Naive thymus-derived CD8-positive, alpha-beta T cell (primary cell): Measurements from ENCODE around the gene JUN. TPM values are rescaled to one million over a fixed set of nuclear protein-coding genes. Genes with fewer than 3 reads are reported as not detected.

ENCODE experiments used
- polyA plus RNA-seq, 3 donors: library from polyadenylated mRNA; unstranded; fragments of 300-500 nt; fragmentation: Illumina TruSeq; gene quantifications; one replicate each; pipeline ENCODE4 v1.2.3, GENCODE V29; 2021
- total RNA-seq, 8 experiments: library from RNA in 2 of 8; stranded (reverse) in 2 of 8; gene quantifications; one replicate each; pipeline ENCODE4 v1.2.3 and lab custom pipeline; 2021 to 2026

Gene JUN
- total and polyA plus RNA-seq, 5 experiments from 2014 or later, result 30.7 to 59.4 (median 38.2) TPM

Other genes with a start within 250 kb of the JUN start
- 10 to 100 TPM; 67.4 to 72.2 TPM for gene OMA1, start 237.3 kb downstream of the JUN start, total RNA-seq
- gene OMA1, start 237.3 kb downstream of the JUN start, polyA plus RNA-seq, result 10 to 100 TPM; 37.1 to 55.7 (median 38.2) TPM
- not detected for gene TACSTD2, start 206.8 kb downstream of the JUN start, total RNA-seq
- gene TACSTD2, start 206.8 kb downstream of the JUN start, polyA plus RNA-seq, result not detected
- 10 to 100 TPM; 65.2 to 67.1 TPM for gene MYSM1, start 84.0 kb downstream of the JUN start, total RNA-seq
- 10 to 100 TPM in 1 of 3 donors, 1 to 10 TPM in 2; 7.4 to 15.3 (median 8.7) TPM for gene MYSM1, start 84.0 kb downstream of the JUN start, polyA plus RNA-seq